IMR-90 (cell line): ENCODE data around the gene DUS2. TPM values are rescaled to one million over a fixed set of nuclear protein-coding genes. Genes with fewer than 3 reads are reported as not detected.

Source experiments
- ATAC-seq: fragments of 200-7000 bp; cut with Tn5 transposase; 2 replicates; pipeline ENCODE4 v1.9.1; 2020; ENCODE audit warnings: low read depth, mild to moderate bottlenecking, moderate library complexity
- BruUV-seq: library from RNA; stranded (reverse); fragments of 400-500 nt; replicated peaks from 2 replicates; lab custom pipeline; 2021; lab: Mats Ljungman, UMichigan
- CTCF ChIA-PET: fragments of 300-600 bp; formaldehyde crosslinking; extraction: SDS; loops from one replicate; lab custom pipeline; 2021; ENCODE audit warnings: antibody characterized with exemption; lab: Yijun Ruan, JAX
- POLR2A ChIA-PET: fragments of 300-600 bp; sonication (Branson Sonifier 250); formaldehyde crosslinking; loops from one replicate; lab custom pipeline; 2022; ENCODE audit warnings: antibody characterized with exemption; ENCODE audit not compliant: unreplicated experiment; lab: Charles Lee
- DNase-seq: peaks from one replicate; pipeline ENCODE4 v3.0.0; 2013
- H2AFZ ChIP-seq: replicated peaks from 2 replicates; pipeline ENCODE3; 2013; ENCODE audit warnings: low read length, mild to moderate bottlenecking; ENCODE audit not compliant: poor library complexity
- H2AK5ac ChIP-seq: 2 replicates; pipeline ENCODE4 v1.6.1; 2013; ENCODE audit warnings: low read depth, low read length, inconsistent platforms
- H2AK9ac ChIP-seq: replicated peaks from 2 replicates; pipeline ENCODE3; 2013; ENCODE audit warnings: mild to moderate bottlenecking, low read depth, low read length, moderate library complexity; ENCODE audit not compliant: poor library complexity
- H2BK120ac ChIP-seq: 2 replicates; pipeline ENCODE4 v1.6.1; 2013; ENCODE audit warnings: low read depth, low read length, inconsistent platforms
- H2BK15ac ChIP-seq: 3 replicates; pipeline ENCODE4 v1.6.1; 2013; ENCODE audit warnings: low read depth, low read length, inconsistent platforms
- H2BK20ac ChIP-seq: 2 replicates; pipeline ENCODE4 v1.6.1; 2013; ENCODE audit warnings: low read depth, mild to moderate bottlenecking, inconsistent platforms, low read length, moderate library complexity
- H2BK5ac ChIP-seq: 2 replicates; pipeline ENCODE4 v1.6.1; 2013; ENCODE audit warnings: mild to moderate bottlenecking, low read depth, low read length, inconsistent platforms; ENCODE audit not compliant: poor library complexity, severe bottlenecking
- H3K14ac ChIP-seq: replicated peaks from 2 replicates; pipeline ENCODE4 v1.6.1; 2013; ENCODE audit warnings: low read depth, low read length, inconsistent platforms
- H3K18ac ChIP-seq: 2 replicates; pipeline ENCODE4 v1.6.1; 2013; ENCODE audit warnings: low read depth, low read length, control low read depth
- H3K23ac ChIP-seq: 2 replicates; pipeline ENCODE4 v1.6.1; 2013; ENCODE audit warnings: low read depth, low read length, inconsistent platforms
- H3K27ac ChIP-seq: 2 replicates; pipeline ENCODE4 v1.5.1; 2013; ENCODE audit warnings: mild to moderate bottlenecking, control low read depth, low read length; ENCODE audit not compliant: insufficient read depth
- H3K27me3 ChIP-seq: 2 replicates; pipeline ENCODE4 v1.6.1; 2013; ENCODE audit warnings: low read length; ENCODE audit not compliant: control insufficient read depth, insufficient read depth
- H3K36me3 ChIP-seq: 2 replicates; pipeline ENCODE4 v1.6.1; 2013; ENCODE audit warnings: low read length, mixed read lengths; ENCODE audit not compliant: control insufficient read depth, insufficient read depth
- H3K4ac ChIP-seq: 2 replicates; pipeline ENCODE4 v1.6.1; 2013; ENCODE audit warnings: low read depth, low read length, inconsistent platforms
- H3K4me1 ChIP-seq: 2 replicates; pipeline ENCODE4 v1.6.1; 2013; ENCODE audit warnings: low read length, mixed read lengths; ENCODE audit not compliant: control insufficient read depth, insufficient read depth
- H3K4me2 ChIP-seq: 2 replicates; pipeline ENCODE4 v1.6.1; 2013; ENCODE audit warnings: low read depth, mild to moderate bottlenecking, control low read depth, low read length, moderate library complexity
- H3K4me3 ChIP-seq: 2 replicates; pipeline ENCODE4 v1.5.1; 2013; ENCODE audit warnings: low read depth, mild to moderate bottlenecking, control low read depth, low read length, moderate library complexity; ENCODE audit not compliant: insufficient read depth
- H3K56ac ChIP-seq: 2 replicates; pipeline ENCODE4 v1.6.1; 2013; ENCODE audit warnings: low read length, inconsistent platforms; ENCODE audit not compliant: insufficient read depth; ENCODE audit errors: extremely low read depth
- H3K79me1 ChIP-seq, 2 experiments: 2 replicates each; pipeline ENCODE4 v1.6.1; 2013; ENCODE audit warnings: low read length in 2 of 2, inconsistent platforms in 1 of 2, low read depth in 1 of 2
- H3K9ac ChIP-seq: 2 replicates; pipeline ENCODE4 v1.6.1; 2013; ENCODE audit warnings: low read depth, low read length, control low read depth
- H3K9me1 ChIP-seq: 2 replicates; pipeline ENCODE4 v1.6.1; 2013; ENCODE audit warnings: low read length, inconsistent platforms; ENCODE audit not compliant: insufficient read depth
- H3K9me3 ChIP-seq: 2 replicates; pipeline ENCODE4 v1.6.1; 2013; ENCODE audit warnings: low read length; ENCODE audit not compliant: control insufficient read depth, insufficient read depth
- H4K20me1 ChIP-seq: 2 replicates; pipeline ENCODE4 v1.6.1; 2013; ENCODE audit warnings: low read length, inconsistent platforms; ENCODE audit not compliant: insufficient read depth
- H4K5ac ChIP-seq: 2 replicates; pipeline ENCODE4 v1.6.1; 2013; ENCODE audit warnings: mild to moderate bottlenecking, low read depth, low read length, control low read depth
- H4K8ac ChIP-seq, 2 experiments: 2 replicates each; pipeline ENCODE4 v1.6.1; 2013; ENCODE audit warnings: low read depth in 2 of 2, low read length in 2 of 2, control low read depth in 1 of 2, inconsistent platforms in 1 of 2
- H4K91ac ChIP-seq: 2 replicates; pipeline ENCODE4 v1.6.1; 2013; ENCODE audit warnings: low read depth, low read length, inconsistent platforms; ENCODE audit not compliant: insufficient read depth
- BHLHE40 ChIP-seq: fragments of 150-350 bp; IDR thresholded peaks from 2 replicates; pipeline ENCODE4 v1.6.1; 2016; ENCODE audit warnings: mild to moderate bottlenecking, low read depth, low read length
- CEBPB ChIP-seq: IDR thresholded peaks from 2 replicates; pipeline ENCODE4 v1.6.1; 2012; ENCODE audit warnings: low read depth, low read length, improper control_type of control experiment
- CHD1 ChIP-seq: IDR thresholded peaks from 2 replicates; pipeline ENCODE4 v1.6.1; 2012; ENCODE audit warnings: low read depth, low read length, improper control_type of control experiment
- NFE2L2 ChIP-seq: fragments of 150-350 bp; IDR thresholded peaks from 2 replicates; pipeline ENCODE4 v1.6.1; 2016; ENCODE audit warnings: low read depth, mild to moderate bottlenecking, low read length
- RFX5 ChIP-seq: IDR thresholded peaks from 2 replicates; pipeline ENCODE4 v1.8.0; 2012; ENCODE audit warnings: low read depth, mild to moderate bottlenecking, low read length, moderate library complexity
- whole genome bisulfite sequencing, 2 experiments: methylation state at CpG; one replicate each; pipeline versions ENCODE4 v1.1.5 to v1.1.7; 2013; ENCODE audit warnings: missing lambda C conversion rate in 2 of 2; ENCODE audit not compliant: insufficient read length in 1 of 2; ENCODE audit errors: extremely low coverage in 2 of 2; 5-methylcytosine and 5-hydroxymethylcytosine counted together
- dilution Hi-C: fragments of 300-500 bp; cut with HindIII; formaldehyde crosslinking; loops from one replicate; pipeline ENCODE4 v1.14.3; 2018; ENCODE audit warnings: low sequenced_read_pairs; ENCODE audit not compliant: unreplicated experiment
- in situ Hi-C: fragments of 300-500 bp; cut with MboI; formaldehyde crosslinking; loops from 3 replicates; pipeline ENCODE4 v1.14.3; 2019; ENCODE audit warnings: low sequenced_read_pairs, inconsistent platforms, mixed read lengths
- intact Hi-C: fragments of 100-400 bp; cut with micrococcal nuclease; formaldehyde crosslinking; loops from 2 replicates; pipeline ENCODE4 v1.10.0; 2022
- polyA plus RNA-seq, 3 experiments: library from polyadenylated mRNA; depleted of rRNA; stranded (reverse); fragments of >200 nt; gene quantifications; 2 replicates each; pipeline ENCODE4 v1.2.3, GENCODE V29; 2012; ENCODE audit warnings: low replicate concordance in 1 of 3
- total RNA-seq: library from RNA; depleted of rRNA; stranded (reverse); fragments of >200 nt; gene quantifications from 2 replicates; pipeline ENCODE4 v1.2.3, GENCODE V29; 2012

Gene DUS2
- total and polyA plus RNA-seq, 2 of the 4 experiments (the other 2 are of a cell fraction): 15.8 to 30.5 TPM

- peak; percentile 59; the same call in 1 of the 2 replicates for TF ChIP-seq NFE2L2
- TF ChIP-seq RFX5: 0 out of 2 replicates have a peak, but pooled peaks have one; percentile 7
Measured at GRCh38 chr16:68064791-68065365, 41.8 kb downstream of the DUS2 start (continued).

GRCh38 chr16:68065716-68066305 lies 42.7 kb downstream of the DUS2 start:
- H3K23ac ChIP-seq: peak overlapping the region; percentile 48; the same call in 1 of the 2 replicates
- H2AK5ac ChIP-seq: peak overlapping the region; percentile 87; the same call in 1 of the 2 replicates
- peak overlapping the region; percentile 50 for H4K91ac ChIP-seq
- H3K4ac ChIP-seq: peak overlapping the region; percentile 80
- peak overlapping the region; percentile 73; the same call in 1 of the 3 replicates for H2BK15ac ChIP-seq
- peak overlapping the region; percentile 22 for H2AK9ac ChIP-seq
- H2BK5ac ChIP-seq: peak overlapping the region; percentile 90
- peak overlapping the region; percentile 52 for H2BK120ac ChIP-seq
- in situ Hi-C loops: no loop called here
- ATAC-seq: peak; percentile 77
- no TSS peak for BruUV-seq
- peaks cover 16% of the 10 kb centered on the region for H3K4me1 ChIP-seq
- 0 out of 4 replicates have a peak, but pooled peaks cover 0 to 5% of the 10 kb centered on the region in 2 experiments for H3K79me1 ChIP-seq
- WGBS, 2 experiments: no CpG with 5 or more reads among the region's 6 CpGs
- H3K14ac ChIP-seq: peak overlapping the region; percentile 35; the same call in 1 of the 2 replicates
- H3K9ac ChIP-seq: no peak overlapping the region
- H3K56ac ChIP-seq: no peak overlapping the region
- H3K27me3 ChIP-seq: no peaks in the 10 kb centered on the region
- peak overlapping the region; percentile 50; the same call in 1 of the 2 replicates for H4K5ac ChIP-seq
- H3K36me3 ChIP-seq: peaks cover 19% of the 10 kb centered on the region
- H3K4me3 ChIP-seq: no peak overlapping the region
- DNase-seq: peak; percentile 82
- H3K4me2 ChIP-seq: peak overlapping the region; percentile 15; the same call in 1 of the 2 replicates
- H2BK20ac ChIP-seq: peak overlapping the region; percentile 56
- POLR2A ChIA-PET: interaction anchor here (0.6 to 0.7 kb wide), 2 partner anchors 131 to 858 kb away, joined by 3 to 8 read pairs; no protein-coding TSS in a partner anchor
- H2AFZ ChIP-seq: no peak overlapping the region
- H4K8ac ChIP-seq: peak overlapping the region in 1 of 2 experiments; percentile 80; a peak in 2 of 4 replicates
- intact Hi-C loops: no loop called here
- TF ChIP-seq BHLHE40 (no peak), CHD1 (no peak), CEBPB (no peak), NFE2L2 (no peak)
- H3K27ac ChIP-seq: peak overlapping the region; percentile 72
- CTCF ChIA-PET: interaction anchor here (0.7 to 1.2 kb wide), 5 partner anchors 11 to 165 kb away, joined by 3 to 10 read pairs (median 3); partner anchors contain the start of gene NFATC3
- peak overlapping the region; percentile 65; the same call in 1 of the 2 replicates for H3K18ac ChIP-seq
- H3K9me3 ChIP-seq: no peaks in the 10 kb centered on the region
- peaks cover 23% of the 10 kb centered on the region for H4K20me1 ChIP-seq
- dilution Hi-C loops: no loop called here
- H3K9me1 ChIP-seq: peaks cover 14% of the 10 kb centered on the region
